GM12891 (cell line): ENCODE measurements around the gene EHD4.

Experiments used
- DNase-seq: peaks from one replicate; pipeline ENCODE4 v3.0.0; 2011; ENCODE audit warnings: low spot score; ENCODE audit not compliant: insufficient read length
- FAIRE-seq: peaks from 2 replicates; lab custom pipeline; 2011; peaks lifted over from hg19 to GRCh38; lab: Jason Lieb, UNC
- PAX5 ChIP-seq: IDR thresholded peaks from 2 replicates; pipeline ENCODE4 v1.6.1; 2011; ENCODE audit warnings: low read length, moderate library complexity, mild to moderate bottlenecking; ENCODE audit not compliant: insufficient read depth, severe bottlenecking
- POLR2A ChIP-seq: IDR thresholded peaks from 2 replicates; pipeline ENCODE4 v1.6.1; 2011; ENCODE audit warnings: low read depth, low read length, control low read depth
- POLR2AphosphoS5 ChIP-seq: IDR thresholded peaks from 2 replicates; pipeline ENCODE4 v1.6.1; 2011; ENCODE audit warnings: low read depth, low read length, control low read depth
- POU2F2 ChIP-seq: IDR thresholded peaks from 2 replicates; pipeline ENCODE4 v1.6.1; 2011; ENCODE audit warnings: low read depth, mild to moderate bottlenecking, control low read depth, low read length, moderate library complexity
- SPI1 ChIP-seq: IDR thresholded peaks from 2 replicates; pipeline ENCODE4 v1.6.1; 2011; ENCODE audit warnings: low read depth, low read length, control low read depth
- TAF1 ChIP-seq: IDR thresholded peaks from 2 replicates; pipeline ENCODE4 v1.6.1; 2011; ENCODE audit warnings: low read depth, low read length, control low read depth

Gene EHD4

DNA sequence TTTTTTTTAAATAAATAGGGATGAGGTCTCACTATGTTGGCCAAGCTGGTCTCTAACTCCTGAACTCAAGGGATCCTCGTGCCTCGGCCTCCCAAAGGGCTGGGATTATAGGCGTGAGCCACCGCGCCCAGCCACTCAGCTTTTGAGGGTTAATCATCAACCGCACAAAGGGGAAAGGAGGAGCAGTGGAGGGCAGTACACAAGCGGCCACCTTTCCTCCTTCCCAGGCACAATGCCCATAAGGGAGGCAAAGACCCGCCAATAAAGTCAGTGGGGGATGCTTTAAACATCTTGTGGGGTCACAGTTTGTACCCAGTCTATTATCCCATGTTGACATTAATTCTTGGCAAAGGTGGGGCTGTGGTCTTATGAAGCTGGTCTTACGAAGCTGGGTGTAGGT lies 32.4 kb downstream of the EHD4 start:
- FAIRE-seq (no peak), DNase-seq (no peak)
- no peak for TF ChIP-seq PAX5
- TF ChIP-seq POLR2AphosphoS5: 0 out of 2 replicates have a peak, but pooled peaks have one; percentile 33

DNA sequence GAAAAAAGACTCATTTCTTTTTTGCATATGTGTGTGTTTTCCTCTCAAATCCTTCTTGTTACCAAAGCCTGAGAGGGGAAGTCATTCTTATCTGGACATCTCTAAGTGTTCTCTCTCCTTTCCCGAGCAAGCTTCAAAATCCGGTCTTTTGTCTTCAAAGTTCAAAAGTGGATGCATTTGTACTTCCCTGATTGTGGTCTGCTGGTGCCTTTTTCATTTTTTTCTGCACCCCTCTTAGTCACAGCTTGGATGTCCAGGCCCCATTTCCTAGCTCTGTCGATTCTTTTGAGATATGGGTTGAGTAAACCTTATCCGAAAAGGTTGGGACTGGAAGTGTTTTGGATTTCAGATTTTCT lies 34.8 kb downstream of the EHD4 start:
- no peak for TF ChIP-seq POLR2AphosphoS5
- no peak for TF ChIP-seq TAF1
- TF ChIP-seq SPI1: no peak
- TF ChIP-seq PAX5: no peak
- no peak for FAIRE-seq
- no peak for DNase-seq

GRCh38 chr15:41936649-41937567 lies 35.4 kb downstream of the EHD4 start:
- DNase-seq: no peak
- peak; percentile 72 for FAIRE-seq
- no peak for TF ChIP-seq POU2F2
- no peak for TF ChIP-seq PAX5
- TF ChIP-seq POLR2A: peak; percentile 68
- TF ChIP-seq POLR2AphosphoS5: peak; percentile 70
- TF ChIP-seq SPI1: no peak

- no peak for TF ChIP-seq POLR2AphosphoS5
- TF ChIP-seq POLR2A: no peak
- no peak for TF ChIP-seq TAF1
- no peak for TF ChIP-seq SPI1
- TF ChIP-seq POU2F2: no peak
- no peak for TF ChIP-seq PAX5
- FAIRE-seq: no peak
These were observed 36.2 kb downstream of the EHD4 start for GRCh38 chr15:41936155-41936554.

DNA sequence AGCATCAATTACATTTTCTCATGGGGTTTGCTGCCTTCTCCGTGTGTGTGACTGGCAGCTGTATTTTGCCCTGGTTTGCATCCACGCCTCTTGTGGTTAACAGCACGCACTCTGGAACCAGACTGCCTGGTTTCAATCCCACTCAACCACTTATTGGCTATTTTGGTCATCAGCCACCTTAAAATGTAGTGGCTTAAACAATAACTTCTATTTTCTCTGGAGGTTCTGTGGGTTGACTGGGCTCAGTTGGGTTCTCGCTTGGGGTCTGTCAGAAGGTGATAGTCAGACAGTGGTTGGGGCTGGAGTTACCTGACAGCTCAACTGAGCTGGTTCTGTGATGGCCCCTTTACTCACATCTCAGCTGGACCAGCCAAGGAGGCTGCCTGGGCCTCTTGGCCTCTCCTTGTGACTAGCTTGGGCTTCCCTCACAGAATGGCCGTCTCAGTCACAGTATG lies 36.8 kb downstream of the EHD4 start:
- no peak for DNase-seq
- TF ChIP-seq TAF1 (no peak), SPI1 (no peak), POLR2AphosphoS5 (no peak), POLR2A (no peak), PAX5 (no peak), POU2F2 (no peak)
- peak; percentile 92 for FAIRE-seq

More at GRCh38 chr15:41936155-41936554, 36.2 kb downstream of the EHD4 start:
- DNase-seq: no peak

GRCh38 chr15:41934843-41935242 lies 37.5 kb downstream of the EHD4 start:
- FAIRE-seq (peak; percentile 47), DNase-seq (no peak)
- TF ChIP-seq POLR2A (0 out of 2 replicates have a peak, but pooled peaks have one; percentile 57), POLR2AphosphoS5 (no peak), SPI1 (peak; percentile 55), PAX5 (no peak), TAF1 (no peak)

GRCh38 chr15:41933771-41934170 lies 38.6 kb downstream of the EHD4 start:
- TF ChIP-seq SPI1 (no peak), POU2F2 (no peak), POLR2AphosphoS5 (no peak), TAF1 (no peak), PAX5 (no peak), POLR2A (no peak)
- DNase-seq (no peak), FAIRE-seq (no peak)

DNA sequence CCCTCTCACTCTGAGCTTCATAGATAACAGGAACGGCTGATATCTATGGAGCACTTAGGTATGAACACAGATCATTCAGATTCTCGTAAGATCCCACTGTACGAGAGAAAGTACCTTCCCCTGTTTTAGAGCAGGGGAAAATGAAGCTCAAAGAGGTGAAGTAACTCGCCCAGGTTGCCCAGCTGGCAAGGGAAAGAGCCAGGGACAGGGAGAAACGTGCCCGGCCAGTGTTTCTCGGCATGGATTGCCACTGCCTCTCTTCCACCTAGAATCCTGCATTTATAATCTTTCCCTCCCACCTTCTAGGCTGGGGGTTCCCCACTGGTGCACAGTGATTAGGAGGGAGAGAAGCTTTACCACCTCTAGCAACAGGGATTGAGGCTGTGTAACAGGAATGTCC lies 39.0 kb downstream of the EHD4 start:
- TF ChIP-seq SPI1 (no peak), PAX5 (no peak), POLR2A (no peak), POU2F2 (no peak), TAF1 (no peak), POLR2AphosphoS5 (no peak; the same call in none of the 2 replicates)
- no peak for FAIRE-seq
- DNase-seq: no peak

DNA sequence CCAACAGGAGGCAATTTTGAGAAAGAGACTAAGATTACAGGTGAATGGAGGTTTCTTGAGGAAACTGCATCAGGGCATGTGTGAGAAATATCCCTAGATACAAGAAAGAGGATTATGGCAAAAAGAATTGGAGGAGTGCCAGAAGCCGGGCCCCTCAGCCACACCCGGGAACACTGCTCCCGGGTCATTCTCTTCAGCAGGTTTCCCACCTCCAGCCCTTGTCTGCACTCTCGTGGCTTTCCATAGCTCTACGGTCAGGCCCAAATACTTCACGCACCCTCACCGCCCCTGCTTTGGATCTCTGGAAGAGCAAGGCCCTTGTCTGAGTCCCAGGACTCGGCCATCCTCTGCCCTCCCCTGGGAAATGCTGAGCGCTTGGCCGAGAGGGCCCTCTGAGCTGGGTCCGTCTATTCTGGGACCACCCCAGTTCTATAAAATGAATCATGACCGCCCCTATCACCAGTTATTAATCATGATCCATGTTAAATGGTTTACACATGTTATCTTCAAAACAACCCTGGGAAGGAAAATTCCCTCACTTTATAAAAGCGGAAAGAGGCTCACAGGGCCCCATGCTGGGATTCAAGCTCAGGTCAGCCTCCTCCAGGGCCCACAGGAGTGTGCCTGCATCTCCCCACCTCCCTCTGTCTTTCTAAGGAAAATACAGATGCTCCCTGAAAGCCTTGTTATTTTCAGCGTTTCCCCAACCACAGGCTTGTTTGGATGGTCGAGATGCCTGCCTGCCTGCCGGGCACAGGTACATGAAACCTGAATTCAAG lies 39.7 kb downstream of the EHD4 start:
- DNase-seq (no peak), FAIRE-seq (no peak)
- TF ChIP-seq SPI1 (no peak), POLR2A (no peak; the same call in 1 of the 2 replicates), POLR2AphosphoS5 (no peak; the same call in 1 of the 2 replicates), PAX5 (no peak), POU2F2 (no peak), TAF1 (no peak)
